Kidney epithelial cell (primary cell): ENCODE measurements around the gene TOMT. TPM values are rescaled to one million over a fixed set of nuclear protein-coding genes. Genes with fewer than 3 reads are reported as not detected.

Experiments used
- DNase-seq: peaks from one replicate; pipeline ENCODE4 v3.0.0-alpha.2; 2010; ENCODE audit warnings: low read depth
- H3K27me3 ChIP-seq: 2 replicates; pipeline ENCODE4 v1.6.0; 2011; ENCODE audit warnings: low read length; ENCODE audit not compliant: control insufficient read depth, insufficient read depth
- H3K36me3 ChIP-seq: 2 replicates; pipeline ENCODE4 v1.5.1; 2011; ENCODE audit warnings: low read length; ENCODE audit not compliant: control insufficient read depth, insufficient read depth
- H3K4me3 ChIP-seq: 2 replicates; pipeline ENCODE4 v1.5.1; 2011; ENCODE audit warnings: low read depth, mild to moderate bottlenecking, control low read depth, low read length
- CTCF ChIP-seq: IDR thresholded peaks from 2 replicates; pipeline ENCODE4 v1.5.1; 2011; ENCODE audit warnings: mild to moderate bottlenecking, moderate library complexity, low read length, control low read depth, inconsistent platforms; ENCODE audit not compliant: insufficient read depth, poor library complexity, severe bottlenecking
- total RNA-seq: library from RNA; depleted of rRNA; stranded (reverse); fragments of >200 nt; gene quantifications from 2 replicates; pipeline ENCODE4 v1.2.3, GENCODE V29; 2015

The TOMT gene
- total RNA-seq, 1 donor from 2014 or later, result not detected

- Histone ChIP-seq H3K27me3 (no peaks in the 10 kb centered on the region), H3K4me3 (peak overlapping the region; percentile 66), H3K36me3 (no peaks in the 10 kb centered on the region)
- no peak for TF ChIP-seq CTCF
- no peak for DNase-seq
These were observed 3.1 kb upstream of the TOMT start for GRCh38 chr11:72102631-72102945.

GRCh38 chr11:72102946-72103753 is 2.6 kb upstream of the TOMT start, which contains the start of gene LAMTOR1:
TSS of gene LAMTOR1 (minus strand) at chr11:72103297. CDS start at chr11:72103224, 73 bp downstream.
- no peaks in the 10 kb centered on the region for H3K27me3 ChIP-seq
- peak; percentile 41 for TF ChIP-seq CTCF
- H3K36me3 ChIP-seq, result no peaks in the 10 kb centered on the region
- peak within 1 kb of the TSS; percentile 66 for H3K4me3 ChIP-seq
- peak; percentile 94 for DNase-seq

- no peaks in the 10 kb centered on the region for H3K27me3 ChIP-seq
- peak overlapping the region; percentile 25 for H3K4me3 ChIP-seq
- no peak for DNase-seq
- no peaks in the 10 kb centered on the region for H3K36me3 ChIP-seq
- no peak for TF ChIP-seq CTCF
These were observed 2.0 kb upstream of the TOMT start for GRCh38 chr11:72103754-72104167.

GRCh38 chr11:72111300-72112142 is 5.8 kb downstream of the TOMT start:
- peak overlapping the region; percentile 55 for H3K4me3 ChIP-seq
- H3K36me3 ChIP-seq, result no peaks in the 10 kb centered on the region
- TF ChIP-seq CTCF, result no peak
- no peak for DNase-seq
- H3K27me3 ChIP-seq, result no peaks in the 10 kb centered on the region

- TF ChIP-seq CTCF, result no peak
- peak; percentile 99 for DNase-seq
- Histone ChIP-seq H3K4me3 (peak within 1 kb of the TSS; percentile 55), H3K36me3 (no peaks in the 10 kb centered on the region), H3K27me3 (no peaks in the 10 kb centered on the region)
These were observed 6.6 kb downstream of the TOMT start, which contains the start of gene ANAPC15 for GRCh38 chr11:72112143-72112977. TSS of gene ANAPC15 (minus strand) at chr11:72112695. CDS start at chr11:72111276, 1,419 bp downstream.
